G401.6 (cell line): Measurements from ENCODE around the gene NCK2.

Source experiments
- FAIRE-seq: peaks from 2 replicates; lab custom pipeline; 2012; peaks lifted over from hg19 to GRCh38; lab: Jason Lieb, UNC

NCK2 gene

DNA sequence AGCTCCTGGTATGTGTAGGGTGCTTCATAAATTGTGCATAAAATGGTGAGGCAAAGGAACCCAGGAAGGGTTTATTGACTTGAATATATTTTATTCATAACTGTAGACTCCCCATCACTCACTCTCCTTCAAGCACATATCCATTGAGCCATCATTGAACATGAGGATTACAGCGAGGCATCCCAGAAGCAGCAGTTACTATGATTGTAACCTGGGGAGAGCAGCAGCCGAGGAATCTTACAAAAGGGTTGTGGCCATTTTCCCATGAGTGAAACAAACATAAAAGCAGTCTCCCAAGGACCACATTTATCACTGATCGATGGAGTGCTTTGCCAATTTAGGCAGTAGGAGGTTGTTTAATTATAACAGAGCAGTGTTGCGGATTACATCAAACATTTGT, 183.4 kb downstream of the NCK2 start:
- no peak for FAIRE-seq

DNA sequence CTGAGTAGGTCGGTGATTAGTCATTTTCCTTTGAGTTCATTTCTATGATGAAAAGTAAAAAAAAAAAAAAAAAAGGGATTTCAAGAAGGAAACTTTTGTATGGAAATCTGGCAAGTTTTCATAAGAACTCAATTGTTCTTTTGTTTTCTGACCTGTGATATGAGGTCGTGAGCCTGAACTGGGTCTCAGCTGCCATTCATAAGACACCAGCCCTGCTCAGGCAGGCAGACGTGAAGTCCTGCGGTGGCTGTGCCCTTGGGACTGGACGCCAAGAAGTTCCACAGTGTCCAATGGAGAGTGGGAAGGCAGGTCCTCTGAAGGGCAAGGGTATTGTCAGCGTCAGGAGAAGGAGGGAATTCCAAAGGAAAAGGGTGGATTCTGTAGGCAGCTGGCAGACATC, 183.9 kb downstream of the NCK2 start:
- no peak for FAIRE-seq

DNA sequence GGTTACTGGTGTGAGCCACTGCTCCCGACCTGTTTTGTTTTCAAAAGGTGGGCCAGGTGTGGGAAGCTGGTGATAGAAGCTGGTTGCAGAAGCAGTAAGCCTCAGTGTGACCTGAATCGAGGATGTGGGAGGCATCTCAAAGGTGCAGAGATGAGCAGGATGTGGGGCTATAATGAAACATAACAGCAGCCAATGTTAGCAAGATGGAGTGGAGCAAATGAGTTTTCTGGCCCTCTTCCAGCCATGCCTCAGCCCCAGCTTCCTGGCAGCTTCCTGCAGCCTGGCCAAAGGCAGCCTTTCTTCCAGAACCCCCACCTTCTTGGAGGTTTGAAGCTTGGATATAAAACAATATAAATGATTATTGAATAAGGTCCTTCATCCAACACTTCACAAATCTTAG, 184.8 kb downstream of the NCK2 start:
- no peak for FAIRE-seq

DNA sequence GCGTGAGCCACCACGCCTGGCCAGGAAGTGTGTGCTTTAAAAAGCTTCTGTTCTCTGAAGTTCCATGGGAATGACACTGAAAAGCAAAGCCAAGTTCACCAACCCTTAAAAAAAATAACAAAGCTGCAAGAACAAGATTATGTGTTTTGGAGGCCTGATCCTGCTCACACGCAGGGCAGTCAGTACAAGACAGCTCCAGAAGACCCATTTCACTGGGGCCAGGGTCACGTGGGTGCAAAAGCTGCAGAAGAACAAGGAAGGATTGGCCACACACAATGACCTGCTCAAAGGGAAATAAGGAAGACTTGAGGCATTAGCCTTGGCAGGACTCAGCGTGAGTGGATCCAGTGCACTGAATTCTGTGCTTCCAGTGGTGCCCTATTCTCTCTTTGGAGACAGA, 187.9 kb downstream of the NCK2 start:
- FAIRE-seq: no peak

DNA sequence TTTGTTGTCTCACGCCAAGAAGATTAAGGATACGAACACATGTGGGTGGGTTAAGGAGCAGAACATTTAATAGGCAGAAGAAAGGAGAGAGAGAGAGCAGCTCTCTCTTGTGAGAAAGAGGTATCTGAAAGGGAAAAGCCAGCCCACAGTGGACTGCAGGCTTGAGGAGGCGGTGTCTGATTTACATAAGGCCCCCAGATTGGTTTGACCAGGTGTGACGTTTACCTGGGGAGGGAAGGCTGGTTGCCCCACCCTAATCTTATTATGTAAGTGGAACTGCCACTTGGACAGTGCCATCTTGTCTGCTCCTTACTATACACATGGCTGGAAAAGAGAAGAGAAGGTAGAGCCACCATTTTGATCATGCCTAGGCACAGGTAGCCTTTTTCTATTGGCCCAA, 189.2 kb downstream of the NCK2 start:
- no peak for FAIRE-seq

DNA sequence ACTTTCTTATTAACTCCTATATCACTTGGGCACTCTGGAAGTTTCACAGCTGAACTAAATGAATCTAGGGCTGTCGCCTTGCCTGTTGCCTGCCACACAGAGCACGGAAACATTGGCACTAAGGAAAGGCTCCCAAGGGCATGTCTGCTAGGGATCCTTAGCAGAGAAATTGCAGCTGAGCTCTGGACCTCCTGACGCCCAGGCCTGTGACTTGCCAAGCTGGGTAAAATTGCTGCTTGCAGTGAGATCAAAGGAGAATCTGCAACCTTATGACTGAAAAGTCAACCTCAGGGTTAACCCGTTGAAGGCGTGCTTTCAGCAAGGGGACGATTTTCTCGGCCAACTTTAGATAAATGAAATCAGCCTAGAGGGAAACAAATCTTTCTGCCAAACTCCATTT, 189.8 kb downstream of the NCK2 start:
- FAIRE-seq: no peak

DNA sequence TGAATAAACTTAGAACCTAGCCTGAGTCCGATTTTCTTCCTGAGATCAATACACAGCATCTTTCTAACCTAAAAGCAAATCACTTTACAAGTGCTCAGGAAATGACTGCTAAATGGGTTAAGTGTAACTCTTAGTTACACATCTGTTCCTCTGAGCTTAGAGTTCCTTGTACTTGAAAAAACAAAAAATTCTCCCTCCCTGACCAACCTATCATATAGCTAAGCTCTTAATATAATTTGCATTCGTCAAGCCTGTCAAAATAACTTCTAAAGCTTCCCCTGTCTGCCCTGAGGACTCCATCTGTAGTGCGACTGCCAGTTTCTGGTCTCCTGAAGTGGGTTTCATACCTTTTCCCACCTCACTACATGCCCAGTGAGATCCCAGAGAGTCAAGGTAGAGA, 190.4 kb downstream of the NCK2 start:
- no peak for FAIRE-seq

DNA sequence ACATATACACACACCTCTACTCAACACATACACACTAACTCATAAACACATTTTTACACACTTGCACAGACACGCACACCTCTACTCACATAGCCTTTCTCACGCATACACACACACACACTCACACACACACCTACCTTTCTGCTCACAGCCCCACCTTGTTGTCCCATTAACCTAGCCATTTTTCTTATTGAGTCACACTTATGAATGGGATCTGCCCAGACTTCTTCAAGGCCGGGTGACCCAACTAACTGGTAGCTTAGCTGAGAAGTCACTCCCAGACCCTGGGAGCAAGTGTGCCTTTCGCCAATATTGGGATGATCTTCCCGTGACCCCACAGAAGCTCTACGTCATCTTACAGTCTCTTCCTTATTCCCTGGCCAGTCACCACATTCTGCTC, 192.2 kb downstream of the NCK2 start:
- no peak for FAIRE-seq

DNA sequence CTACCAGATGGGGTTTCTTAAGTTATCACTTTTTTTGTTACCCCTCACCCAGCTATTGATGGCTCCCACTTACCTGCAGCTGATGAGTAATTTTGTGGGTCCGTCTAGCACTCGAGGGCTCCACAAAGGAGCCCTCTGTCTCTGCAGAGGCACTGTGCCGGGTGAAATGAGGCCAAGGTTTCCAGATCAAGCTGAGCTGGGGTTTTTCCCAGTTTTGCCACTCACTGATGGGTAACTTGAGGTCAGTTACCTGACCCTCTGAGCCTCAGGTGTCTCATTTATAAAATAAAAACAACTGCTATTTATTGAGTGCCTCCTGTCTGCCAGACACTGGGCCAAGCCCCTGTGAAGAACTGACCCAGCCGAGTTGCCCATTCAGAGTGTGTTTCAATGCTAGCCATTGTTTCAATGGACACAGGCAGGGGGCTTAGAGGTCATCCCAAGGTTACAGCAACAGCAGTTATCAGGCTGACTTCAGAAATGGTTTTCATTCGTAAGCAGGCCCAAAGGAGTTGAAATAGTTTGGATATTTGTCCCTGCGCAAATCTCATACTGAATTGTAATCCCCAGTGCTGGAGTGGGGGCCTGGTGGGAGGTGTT, 192.9 kb downstream of the NCK2 start:
- no peak for FAIRE-seq
